ENCODE measurements around the gene MSRB3. TPM values are rescaled to one million over a fixed set of nuclear protein-coding genes. Genes with fewer than 3 reads are reported as not detected.
"Not testable (repeated sequence)": the region's sequence is repeated elsewhere in the genome, so short reads cannot be mapped to it uniquely, and the experiment has no call there.

MSRB3 gene
- total RNA-seq, 1 experiment from 2014 or later = 25.7 TPM

GRCh38 chr12:65454115-65454787 lies 175.8 kb downstream of the MSRB3 start:
- no peak for DNase-seq (ENCODE audit: low read depth)

- DNase-seq (ENCODE audit: low read depth) = not testable (repeated sequence)
Measured at GRCh38 chr12:65457341-65457740, 178.9 kb downstream of the MSRB3 start.

- DNase-seq (ENCODE audit: low read depth) = no peak
Measured at GRCh38 chr12:65458718-65459117, 180.2 kb downstream of the MSRB3 start.

- no peak for DNase-seq (ENCODE audit: low read depth)
Measured at GRCh38 chr12:65459545-65459944, 181.1 kb downstream of the MSRB3 start.

GRCh38 chr12:65460063-65460462 lies 181.6 kb downstream of the MSRB3 start:
- DNase-seq (ENCODE audit: low read depth) = no peak

GRCh38 chr12:65461017-65461416 lies 182.5 kb downstream of the MSRB3 start:
- no peak for DNase-seq (ENCODE audit: low read depth)

- no peak for DNase-seq (ENCODE audit: low read depth)
Measured at GRCh38 chr12:65462484-65462883, 184.0 kb downstream of the MSRB3 start.

- DNase-seq (ENCODE audit: low read depth) = no peak
Measured at GRCh38 chr12:65463082-65463481, 184.6 kb downstream of the MSRB3 start.

GRCh38 chr12:65463611-65464010 lies 185.1 kb downstream of the MSRB3 start:
- DNase-seq (ENCODE audit: low read depth) = no peak

- peak; percentile 73 for DNase-seq (ENCODE audit: low read depth)
Measured at GRCh38 chr12:65464930-65465329, 186.4 kb downstream of the MSRB3 start.

GRCh38 chr12:65465766-65466547 lies 187.5 kb downstream of the MSRB3 start:
- DNase-seq (ENCODE audit: low read depth) = no peak

- DNase-seq (ENCODE audit: low read depth) = no peak
Measured at GRCh38 chr12:65466911-65467310, 188.4 kb downstream of the MSRB3 start.

GRCh38 chr12:65470256-65470655 lies 191.8 kb downstream of the MSRB3 start:
- no peak for DNase-seq (ENCODE audit: low read depth)

GRCh38 chr12:65472079-65472478 lies 193.6 kb downstream of the MSRB3 start:
- DNase-seq (ENCODE audit: low read depth) = no peak

- DNase-seq (ENCODE audit: low read depth) = no peak
Measured at GRCh38 chr12:65474831-65475230, 196.3 kb downstream of the MSRB3 start.

GRCh38 chr12:65477721-65478120 lies 199.2 kb downstream of the MSRB3 start:
- DNase-seq (ENCODE audit: low read depth) = no peak

- DNase-seq (ENCODE audit: low read depth) = not testable (repeated sequence)
Measured at GRCh38 chr12:65483891-65484516, 205.5 kb downstream of the MSRB3 start.

GRCh38 chr12:65488197-65488596 lies 209.7 kb downstream of the MSRB3 start:
- DNase-seq (ENCODE audit: low read depth) = no peak

- peak; percentile 46 for DNase-seq (ENCODE audit: low read depth)
Measured at GRCh38 chr12:65490250-65490649, 211.8 kb downstream of the MSRB3 start.

GRCh38 chr12:65492998-65493912 lies 214.8 kb downstream of the MSRB3 start:
- DNase-seq (ENCODE audit: low read depth) = peak; percentile 52

GRCh38 chr12:65493913-65494245 lies 215.4 kb downstream of the MSRB3 start:
- no peak for DNase-seq (ENCODE audit: low read depth)

- peak; percentile 60 for DNase-seq (ENCODE audit: low read depth)
Measured at GRCh38 chr12:65494537-65494936, 216.1 kb downstream of the MSRB3 start.

All from RPMI7951 (cell line).